NCI-H446 treated with DMSO at 0.1 percent for 48 hours (cell line): ENCODE data around the gene ZBTB49.
"Not testable (repeated sequence)": the region's sequence is repeated elsewhere in the genome, so short reads cannot be mapped to it uniquely, and the experiment has no call there.

ENCODE experiments used
- DNase-seq: peaks from one replicate; lab custom pipeline; 2025; lab: John Stamatoyannopoulos, UW

Gene ZBTB49

DNA sequence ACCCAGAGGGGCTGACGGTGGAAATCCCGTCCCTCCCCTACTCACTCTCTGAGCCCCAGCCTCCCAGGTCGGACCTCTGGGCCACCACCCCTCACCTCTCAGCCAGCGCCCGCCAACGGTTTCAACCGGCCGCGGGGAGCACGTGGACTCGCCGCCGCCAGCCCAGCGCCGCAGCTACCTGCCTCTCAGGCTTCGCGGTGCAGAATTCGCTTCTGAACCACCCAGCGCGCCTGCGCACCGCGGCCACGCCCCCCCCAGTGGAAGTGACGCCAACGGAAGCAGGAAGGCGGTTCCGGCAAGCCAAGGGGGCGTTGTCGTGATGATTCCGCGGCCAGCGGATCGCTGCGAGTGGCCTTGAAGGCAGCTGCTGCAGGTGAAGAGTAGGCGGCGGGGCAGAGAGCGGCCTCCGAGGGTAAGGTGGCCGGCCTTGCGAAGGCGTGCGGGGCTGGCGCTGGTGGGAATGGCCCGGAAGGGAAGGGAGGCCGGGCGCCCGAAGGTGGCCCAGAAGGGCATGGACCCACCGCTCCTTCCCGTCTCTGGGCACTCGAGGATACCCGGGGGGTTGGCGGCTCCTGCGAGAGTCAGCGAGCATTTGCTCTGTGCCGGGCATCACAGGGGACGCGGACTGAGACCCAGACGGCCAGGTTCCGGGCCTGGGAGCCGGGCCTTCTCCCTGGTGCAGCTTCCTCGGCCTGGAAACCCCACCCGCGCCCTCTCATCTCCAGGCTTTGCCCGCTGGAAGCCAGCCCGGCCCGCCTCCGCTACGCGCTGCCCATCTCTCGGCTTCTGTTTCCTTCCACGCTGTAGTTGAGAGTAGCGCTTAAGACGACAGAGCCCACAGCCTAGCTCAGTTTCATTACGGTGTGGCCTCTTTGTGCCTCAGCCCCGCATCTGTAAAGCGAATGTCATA lies at the start of gene ZBTB49, which contains the start of gene LYAR:
ZBTB49 (plus strand) TSS at position 311 of the 910 bp plus-strand sequence. CDS start 9,695 bp downstream, outside the sequence.
LYAR (minus strand) TSS at position 214 of the 910 bp plus-strand sequence. CDS start 6,412 bp downstream, outside the sequence.
- DNase-seq, result peak; percentile 35

DNA sequence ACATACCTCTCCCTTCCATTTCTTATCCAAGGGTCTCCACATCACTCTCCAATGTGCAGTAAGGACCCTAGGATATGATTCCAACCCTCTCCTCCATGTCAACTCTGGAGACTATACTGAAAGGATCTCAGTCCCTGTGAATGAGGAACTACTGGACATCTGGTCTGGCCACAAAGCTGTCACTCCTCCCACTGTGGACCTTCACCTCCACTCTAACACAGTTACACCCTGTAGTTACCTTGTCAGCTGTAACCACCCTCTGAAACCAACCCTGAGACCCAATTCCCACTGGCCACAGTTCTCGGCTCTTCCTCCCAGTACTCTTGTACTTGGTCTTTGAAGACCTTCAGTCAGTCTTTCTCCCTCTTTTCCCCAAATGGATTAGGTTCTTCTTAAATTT lies 44.9 kb upstream of the ZBTB49 start:
- no peak for DNase-seq

GRCh38 chr4:4247696-4248028 lies 42.4 kb upstream of the ZBTB49 start:
- no peak for DNase-seq

DNA sequence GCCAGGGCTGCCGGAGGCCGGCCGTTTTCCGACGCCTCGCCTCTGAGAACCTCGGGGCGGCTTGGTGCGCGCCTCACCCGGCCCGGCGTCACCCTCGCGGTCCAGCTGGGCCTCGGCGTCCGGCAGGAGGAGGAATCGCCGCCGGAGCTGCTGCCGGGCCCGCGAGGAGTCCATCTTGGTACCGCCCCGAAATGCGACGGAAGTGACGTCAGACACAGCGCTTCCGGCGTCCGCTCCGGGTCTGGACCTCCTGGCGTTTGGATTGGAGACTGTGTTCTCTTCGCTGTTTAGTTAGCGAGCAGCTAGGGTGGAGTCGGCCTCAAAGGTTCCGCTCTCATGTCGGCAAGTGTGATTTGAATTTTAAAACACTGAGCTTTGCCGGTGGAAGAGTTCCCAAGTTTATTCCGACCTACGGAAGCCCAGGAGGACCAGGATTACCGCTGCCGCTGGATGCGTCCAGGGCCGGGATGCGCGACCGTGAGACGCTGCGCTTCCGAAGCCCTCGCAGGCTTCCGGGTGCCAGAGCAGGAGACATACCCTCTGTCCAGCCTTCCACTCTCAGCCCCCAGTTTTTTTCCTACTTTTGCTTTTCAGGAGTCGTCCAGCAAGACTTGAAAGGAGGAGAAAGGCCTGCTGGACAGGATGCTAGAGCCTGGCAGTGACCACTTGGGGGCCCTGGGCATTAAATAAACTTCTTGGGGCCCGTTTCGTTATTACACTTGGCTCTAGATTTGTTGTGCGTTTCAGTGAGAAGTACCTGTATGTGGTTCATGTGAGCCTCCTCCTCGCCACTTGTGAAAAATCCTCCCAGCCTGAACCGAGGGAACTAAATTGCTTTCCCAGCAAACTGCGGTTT lies 41.8 kb upstream of the ZBTB49 start, which contains the start of gene TMEM128:
TMEM128 (minus strand) TSS at position 195 of the 856 bp plus-strand sequence; CDS start at position 174, 21 bp downstream.
- DNase-seq, result peak; percentile 76

- no peak for DNase-seq
These were observed 41.2 kb upstream of the ZBTB49 start for GRCh38 chr4:4248885-4249203.

- DNase-seq, result not testable (repeated sequence)
These were observed 40.7 kb upstream of the ZBTB49 start for GRCh38 chr4:4249342-4249741.

DNA sequence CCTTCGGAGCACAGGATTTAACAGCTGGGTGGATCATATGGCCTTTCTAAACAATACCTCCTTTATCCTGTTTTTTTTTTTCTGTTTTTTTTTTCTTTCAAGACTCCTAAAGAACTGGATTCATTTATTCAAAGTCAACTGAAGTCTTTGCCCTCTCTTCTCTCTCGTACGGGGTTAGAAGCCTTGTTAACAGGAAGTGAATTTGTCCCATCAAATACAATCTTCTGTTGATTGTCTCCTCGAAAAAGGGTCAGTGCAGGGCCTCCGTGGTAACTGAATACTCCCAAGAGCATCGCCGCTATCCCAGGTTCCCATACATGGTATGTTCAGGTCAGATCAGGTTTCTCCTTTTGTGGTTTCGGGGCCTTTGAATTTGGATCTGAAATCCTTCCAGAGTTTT lies 40.2 kb upstream of the ZBTB49 start:
- no peak for DNase-seq

DNA sequence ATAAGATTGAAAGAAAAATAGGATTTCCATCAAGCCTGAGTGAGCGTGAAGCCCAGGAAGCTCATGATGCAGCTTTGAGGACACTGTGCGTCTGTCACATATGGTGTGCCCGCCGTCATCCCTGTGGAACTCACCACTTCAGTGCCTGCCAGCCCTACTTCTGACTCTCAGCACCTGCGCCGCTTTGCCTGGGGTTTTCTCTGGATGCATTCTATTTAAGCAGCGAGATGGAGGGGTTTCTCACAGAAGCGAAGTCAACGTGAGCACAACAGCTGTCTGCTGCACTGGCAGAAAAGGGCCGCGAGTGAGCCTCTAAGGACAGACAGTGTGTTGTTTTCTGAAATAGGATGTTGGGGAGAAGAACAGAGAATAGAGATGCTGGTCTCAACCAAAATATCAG lies 35.9 kb upstream of the ZBTB49 start:
- DNase-seq, result no peak

DNA sequence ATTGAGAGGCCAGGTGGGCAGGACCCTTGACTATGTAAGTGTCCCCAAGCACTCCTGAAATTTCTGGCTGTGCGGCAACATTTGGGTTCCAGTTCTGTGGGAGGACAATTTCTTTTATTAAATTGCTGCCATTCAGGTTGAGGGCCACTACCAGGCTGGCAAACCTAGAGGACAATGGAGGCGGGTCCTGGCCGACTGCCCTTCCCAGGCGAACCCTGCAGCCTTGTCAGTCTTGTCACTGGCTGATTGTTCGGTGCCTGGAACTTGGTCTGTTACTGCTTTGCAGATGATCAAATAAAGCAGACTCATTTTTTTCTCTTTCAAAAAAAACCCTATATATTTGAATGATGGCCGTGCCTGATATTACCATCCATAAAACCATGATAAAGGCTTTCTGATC lies 35.4 kb upstream of the ZBTB49 start:
- DNase-seq, result no peak

DNA sequence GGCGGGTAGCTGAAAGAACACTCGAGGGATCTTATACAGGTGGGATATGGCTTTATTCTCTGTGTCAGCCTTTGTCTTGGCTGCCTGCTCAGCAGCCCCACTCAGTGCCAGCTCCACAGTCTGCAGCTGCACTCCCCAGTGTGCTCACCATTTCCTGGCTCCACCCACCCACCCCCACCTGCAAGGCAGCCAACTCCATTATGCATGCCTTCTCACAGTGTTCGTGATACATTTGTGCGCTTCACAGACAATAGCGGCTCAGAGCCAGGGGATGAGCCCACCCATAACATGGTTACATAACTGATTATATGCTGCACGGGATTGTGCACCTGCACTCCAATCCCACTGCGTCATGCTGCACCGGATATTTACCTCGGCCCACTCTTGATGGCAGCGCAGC lies 33.3 kb upstream of the ZBTB49 start:
- no peak for DNase-seq

GRCh38 chr4:4257705-4258104 lies 32.3 kb upstream of the ZBTB49 start:
- not testable (repeated sequence) for DNase-seq

DNA sequence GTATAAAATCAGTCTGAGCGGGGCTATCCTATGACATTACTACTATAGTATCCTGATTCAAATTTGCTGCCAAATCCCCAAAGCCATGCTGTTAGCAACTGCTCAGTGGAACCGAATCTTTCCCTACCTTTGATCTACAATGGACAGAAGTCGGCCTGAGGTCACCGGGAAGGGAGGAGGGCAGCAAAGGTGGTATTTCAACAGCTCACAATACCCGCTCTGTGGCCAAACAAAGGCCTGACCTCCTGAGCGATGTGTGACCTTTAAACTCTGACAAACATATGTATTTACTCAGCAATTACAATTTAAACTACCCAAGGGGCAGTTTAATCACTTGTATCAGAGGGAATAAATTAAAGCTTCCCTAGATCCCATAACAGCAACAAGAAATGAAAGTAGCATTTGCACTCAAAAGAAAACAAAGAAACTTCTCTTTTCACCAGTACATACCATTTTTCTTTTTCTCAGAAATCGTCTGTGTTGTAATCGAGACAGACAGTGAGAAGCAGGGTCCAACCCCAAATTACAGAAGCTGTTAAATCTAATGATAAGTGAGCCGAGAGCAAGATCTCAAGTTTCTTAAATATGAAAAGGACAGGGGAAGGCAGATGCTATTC lies 30.5 kb upstream of the ZBTB49 start:
- DNase-seq, result no peak

- no peak for DNase-seq
These were observed 29.8 kb upstream of the ZBTB49 start for GRCh38 chr4:4260185-4260751.

- DNase-seq, result no peak
These were observed 22.1 kb upstream of the ZBTB49 start for GRCh38 chr4:4267981-4268380.

DNA sequence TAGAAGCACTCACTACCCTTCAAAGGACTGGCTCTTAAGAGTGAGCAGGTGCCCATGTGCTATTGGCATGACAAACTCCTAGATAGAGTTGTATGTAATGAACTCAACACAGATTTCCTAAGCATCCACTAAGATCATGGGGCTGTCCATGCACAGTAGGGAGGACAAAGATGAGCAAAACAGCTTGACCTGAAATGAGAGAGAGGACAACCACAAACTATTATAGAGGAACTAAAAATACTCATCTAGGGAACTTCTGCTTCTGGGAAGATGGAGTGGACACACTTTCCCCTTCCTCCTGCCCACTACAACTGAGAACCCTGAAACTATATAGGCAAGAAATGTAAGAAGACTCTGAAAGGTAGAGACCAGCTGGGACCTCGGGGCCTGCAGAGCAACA lies 21.3 kb upstream of the ZBTB49 start:
- DNase-seq, result no peak

- DNase-seq, result no peak
These were observed 20.7 kb upstream of the ZBTB49 start for GRCh38 chr4:4269331-4269731.

- DNase-seq, result no peak
These were observed 20.2 kb upstream of the ZBTB49 start for GRCh38 chr4:4269856-4270255.

- no peak for DNase-seq
These were observed 19.5 kb upstream of the ZBTB49 start for GRCh38 chr4:4270529-4270928.

DNA sequence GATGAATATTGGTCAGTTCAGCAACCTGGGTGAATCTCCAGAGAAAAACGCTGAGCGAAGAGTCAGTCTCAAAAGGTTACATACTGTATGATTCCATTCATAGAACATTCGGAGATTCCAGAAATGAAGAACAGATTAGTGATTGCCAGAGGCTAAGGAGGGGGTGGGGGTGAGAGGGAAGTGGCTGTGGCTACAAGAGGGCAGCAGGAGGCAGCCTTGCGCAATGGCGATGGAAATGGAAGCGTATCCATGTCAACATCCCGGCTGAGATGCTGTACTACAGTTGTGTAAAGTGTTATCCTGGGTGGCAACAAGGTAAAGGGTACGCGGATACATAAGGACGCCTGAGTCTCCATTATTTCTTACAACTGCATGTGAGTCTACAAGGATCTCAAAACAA lies 18.1 kb upstream of the ZBTB49 start:
- no peak for DNase-seq

- DNase-seq, result no peak
These were observed 15.8 kb upstream of the ZBTB49 start for GRCh38 chr4:4274226-4274625.

GRCh38 chr4:4277531-4277930 lies 12.5 kb upstream of the ZBTB49 start:
- no peak for DNase-seq

- DNase-seq, result no peak
These were observed 8.3 kb upstream of the ZBTB49 start for GRCh38 chr4:4281787-4282186.
